ENCODE data around the gene CDKAL1. TPM values are rescaled to one million over a fixed set of nuclear protein-coding genes. Genes with fewer than 3 reads are reported as not detected.

CDKAL1 gene
- total and polyA plus RNA-seq, 10 of the 15 experiments (the other 5 are each of a cell fraction or from before 2014, with no cell fraction given), result 10.7 to 26.9 (median 17.3) TPM

DNA sequence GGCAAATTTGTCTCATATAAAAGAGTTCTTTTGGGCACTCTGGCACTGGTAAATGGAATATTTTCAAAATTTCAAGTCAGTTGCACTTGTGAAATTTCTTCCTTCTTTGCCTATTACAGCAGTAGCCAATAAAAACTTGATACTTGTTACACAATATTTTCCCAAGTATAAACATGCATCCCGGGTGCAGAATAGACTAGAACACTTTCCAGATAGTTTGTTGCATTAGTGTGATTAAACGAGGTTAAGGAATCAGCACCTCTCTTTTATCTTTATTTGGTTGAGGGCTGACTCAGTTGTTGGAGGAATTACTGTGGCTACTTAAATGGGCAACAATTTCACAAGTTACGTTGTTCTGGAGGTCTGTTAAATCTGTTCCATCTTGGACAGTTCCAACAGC, 467.5 kb downstream of the CDKAL1 start (continued):
- TF ChIP-seq SIX5 (IDR thresholded peaks at IDR 0.05; ENCODE audit: low read depth, low read length, severe bottlenecking) (no peak), BACH1 (IDR thresholded peaks at IDR 0.05; ENCODE audit: borderline replicate concordance) (no peak), EZH2 (IDR thresholded peaks at IDR 0.05; ENCODE audit: borderline replicate concordance, control insufficient read depth, low read depth, low read length) (no peak)

DNA sequence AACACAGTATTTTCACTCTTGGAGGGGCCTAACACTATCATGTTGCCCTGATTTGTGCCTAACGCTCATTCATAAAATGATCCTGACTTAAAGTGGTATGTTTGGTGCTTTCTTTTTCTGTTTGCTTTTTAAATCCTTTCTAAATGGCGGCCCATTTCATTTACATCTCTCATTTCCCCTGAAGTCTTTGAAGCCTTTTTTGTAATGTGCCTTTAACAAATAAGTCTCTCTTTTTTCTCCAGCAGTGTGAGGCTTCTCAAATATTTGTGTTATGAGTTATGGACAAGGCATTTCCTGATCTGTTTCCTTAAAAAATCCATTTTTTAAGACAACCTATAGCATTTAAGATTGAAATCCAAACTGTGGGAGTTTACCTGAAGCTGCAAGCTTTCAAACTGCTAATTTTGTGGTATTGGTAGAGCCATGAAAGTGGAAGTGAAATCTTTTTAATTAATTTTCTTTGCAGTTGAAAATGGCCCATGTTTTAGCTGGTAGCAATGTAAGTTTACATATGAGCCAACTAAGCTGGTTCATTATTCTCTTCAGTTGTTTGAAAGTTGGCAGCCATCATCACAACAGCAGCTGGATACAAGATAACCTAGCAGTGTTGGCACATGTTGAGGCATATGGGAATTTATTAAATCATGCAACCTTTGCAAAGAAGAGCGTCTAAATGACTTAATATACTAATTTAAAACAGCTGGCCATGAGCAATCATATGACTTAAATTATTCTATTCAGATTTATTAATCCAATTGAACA, 469.7 kb downstream of the CDKAL1 start:
- POLR2A ChIA-PET, result interaction anchor here (0.6 kb wide), 2 partner anchors 247 to 590 kb away, joined by 4 to 10 read pairs; partner anchors contain the start of gene SOX4
- Histone ChIP-seq H3K4me2 (ENCODE audit: control insufficient read depth, insufficient read depth) (peak overlapping the region; percentile 78), H3K36me3 (ENCODE audit: control insufficient read depth in 2 of 2, insufficient read depth in 2 of 2, low read length in 1 of 2) (no peaks in the 10 kb centered on the region; a peak in 1 of 4 replicates), H3K27ac (ENCODE audit: control insufficient read depth, insufficient read depth) (peak overlapping the region; percentile 83), H4K20me1 (ENCODE audit: control insufficient read depth, insufficient read depth) (no peaks in the 10 kb centered on the region), H3K27me3 (replicated peaks in 1 of 2; ENCODE audit: control insufficient read depth in 2 of 2, insufficient read depth in 2 of 2, low read length in 1 of 2) (no peaks in the 10 kb centered on the region), H3K9me3 (replicated peaks; ENCODE audit: control insufficient read depth, insufficient read depth, low read length) (no peaks in the 10 kb centered on the region; the same call in 2 of the 3 replicates), H3K4me3 (peak overlapping the region; percentile 32; the same call in 1 of the 2 replicates), H3K4me1 (ENCODE audit: control insufficient read depth, insufficient read depth, low read length) (peaks cover 20% of the 10 kb centered on the region), H3K9ac (ENCODE audit: control insufficient read depth, insufficient read depth, low read length) (peak overlapping the region; percentile 53; the same call in 1 of the 2 replicates), H3K79me2 (ENCODE audit: control insufficient read depth, insufficient read depth, low read length) (no peaks in the 10 kb centered on the region), H2AFZ (ENCODE audit: control insufficient read depth, low read depth, low read length) (peak overlapping the region; percentile 59)
- SMC1A ChIA-PET (ENCODE audit: uncharacterized antibody, unreplicated experiment), result interaction anchor here (0.7 to 5.0 kb wide), 24 partner anchors 9 to 316 kb away, joined by 3 to 63 read pairs (median 4); no protein-coding TSS in a partner anchor
- no TSS peak for BruUV-seq (replicated peaks)
- CTCF ChIA-PET, result interaction anchor here (0.7 to 2.6 kb wide), 5 partner anchors 10 to 590 kb away, joined by 3 to 9 read pairs (median 4); no protein-coding TSS in a partner anchor
- RAD21 ChIA-PET (ENCODE audit: unreplicated experiment), result interaction anchor here (0.6 to 5.2 kb wide), 17 partner anchors 19 to 861 kb away, joined by 3 to 40 read pairs (median 5); partner anchors contain the start of gene SOX4
- in situ Hi-C loops (cut with MboI), result no loop called here
- ATAC-seq (peak; percentile 89), DNase-seq (ENCODE audit: low read depth, low spot score) (peak; percentile 72), FAIRE-seq (peak; percentile 35)
- intact Hi-C loops (cut with micrococcal nuclease; ENCODE audit: unreplicated experiment), result loop anchor here (1.0 to 10.0 kb wide), 5 partner anchors 18 to 588 kb away; partner anchors contain the start of gene SOX4
- 33% methylated on average over 3 of the region's 3 CpGs for WGBS (ENCODE audit: insufficient coverage, insufficient replicate concordance, low lambda C conversion rate, missing lambda C conversion rate)
- TF ChIP-seq TCF3 (IDR thresholded peaks at IDR 0.05; ENCODE audit: borderline replicate concordance, insufficient read depth, low read depth, low read length), result no peak
- TF ChIP-seq, protein P1, sequence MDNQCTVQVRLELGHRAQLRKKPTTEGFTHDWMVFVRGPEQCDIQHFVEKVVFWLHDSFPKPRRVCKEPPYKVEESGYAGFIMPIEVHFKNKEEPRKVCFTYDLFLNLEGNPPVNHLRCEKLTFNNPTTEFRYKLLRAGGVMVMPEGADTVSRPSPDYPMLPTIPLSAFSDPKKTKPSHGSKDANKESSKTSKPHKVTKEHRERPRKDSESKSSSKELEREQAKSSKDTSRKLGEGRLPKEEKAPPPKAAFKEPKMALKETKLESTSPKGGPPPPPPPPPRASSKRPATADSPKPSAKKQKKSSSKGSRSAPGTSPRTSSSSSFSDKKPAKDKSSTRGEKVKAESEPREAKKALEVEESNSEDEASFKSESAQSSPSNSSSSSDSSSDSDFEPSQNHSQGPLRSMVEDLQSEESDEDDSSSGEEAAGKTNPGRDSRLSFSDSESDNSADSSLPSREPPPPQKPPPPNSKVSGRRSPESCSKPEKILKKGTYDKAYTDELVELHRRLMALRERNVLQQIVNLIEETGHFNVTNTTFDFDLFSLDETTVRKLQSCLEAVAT (IDR thresholded peaks at IDR 0.05), result peak; percentile 45
- TF ChIP-seq, protein P2, sequence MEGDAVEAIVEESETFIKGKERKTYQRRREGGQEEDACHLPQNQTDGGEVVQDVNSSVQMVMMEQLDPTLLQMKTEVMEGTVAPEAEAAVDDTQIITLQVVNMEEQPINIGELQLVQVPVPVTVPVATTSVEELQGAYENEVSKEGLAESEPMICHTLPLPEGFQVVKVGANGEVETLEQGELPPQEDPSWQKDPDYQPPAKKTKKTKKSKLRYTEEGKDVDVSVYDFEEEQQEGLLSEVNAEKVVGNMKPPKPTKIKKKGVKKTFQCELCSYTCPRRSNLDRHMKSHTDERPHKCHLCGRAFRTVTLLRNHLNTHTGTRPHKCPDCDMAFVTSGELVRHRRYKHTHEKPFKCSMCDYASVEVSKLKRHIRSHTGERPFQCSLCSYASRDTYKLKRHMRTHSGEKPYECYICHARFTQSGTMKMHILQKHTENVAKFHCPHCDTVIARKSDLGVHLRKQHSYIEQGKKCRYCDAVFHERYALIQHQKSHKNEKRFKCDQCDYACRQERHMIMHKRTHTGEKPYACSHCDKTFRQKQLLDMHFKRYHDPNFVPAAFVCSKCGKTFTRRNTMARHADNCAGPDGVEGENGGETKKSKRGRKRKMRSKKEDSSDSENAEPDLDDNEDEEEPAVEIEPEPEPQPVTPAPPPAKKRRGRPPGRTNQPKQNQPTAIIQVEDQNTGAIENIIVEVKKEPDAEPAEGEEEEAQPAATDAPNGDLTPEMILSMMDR (IDR thresholded peaks at IDR 0.05 in 2 of 3, conservative IDR thresholded peaks at IDR 0.05 in 1 of 3; ENCODE audit: control insufficient read depth in 2 of 3, extremely low read depth in 1 of 3, insufficient read depth in 1 of 3, low read depth in 3 of 3, low read length in 3 of 3), result no peak
- TF ChIP-seq, protein P3, sequence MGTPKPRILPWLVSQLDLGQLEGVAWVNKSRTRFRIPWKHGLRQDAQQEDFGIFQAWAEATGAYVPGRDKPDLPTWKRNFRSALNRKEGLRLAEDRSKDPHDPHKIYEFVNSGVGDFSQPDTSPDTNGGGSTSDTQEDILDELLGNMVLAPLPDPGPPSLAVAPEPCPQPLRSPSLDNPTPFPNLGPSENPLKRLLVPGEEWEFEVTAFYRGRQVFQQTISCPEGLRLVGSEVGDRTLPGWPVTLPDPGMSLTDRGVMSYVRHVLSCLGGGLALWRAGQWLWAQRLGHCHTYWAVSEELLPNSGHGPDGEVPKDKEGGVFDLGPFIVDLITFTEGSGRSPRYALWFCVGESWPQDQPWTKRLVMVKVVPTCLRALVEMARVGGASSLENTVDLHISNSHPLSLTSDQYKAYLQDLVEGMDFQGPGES (IDR thresholded peaks at IDR 0.05), result no peak
- TF ChIP-seq IRF4 (IDR thresholded peaks at IDR 0.05; ENCODE audit: low read depth, low read length), result 0 out of 2 replicates have a peak, but pooled peaks have one; percentile 12
- TF ChIP-seq STAT1 (conservative IDR thresholded peaks at IDR 0.05), result no peak
- TF ChIP-seq EGR1 (IDR thresholded peaks at IDR 0.05; ENCODE audit: borderline replicate concordance in 1 of 2, low read depth in 2 of 2, low read length in 2 of 2), result no peak
- TF ChIP-seq, protein P4, sequence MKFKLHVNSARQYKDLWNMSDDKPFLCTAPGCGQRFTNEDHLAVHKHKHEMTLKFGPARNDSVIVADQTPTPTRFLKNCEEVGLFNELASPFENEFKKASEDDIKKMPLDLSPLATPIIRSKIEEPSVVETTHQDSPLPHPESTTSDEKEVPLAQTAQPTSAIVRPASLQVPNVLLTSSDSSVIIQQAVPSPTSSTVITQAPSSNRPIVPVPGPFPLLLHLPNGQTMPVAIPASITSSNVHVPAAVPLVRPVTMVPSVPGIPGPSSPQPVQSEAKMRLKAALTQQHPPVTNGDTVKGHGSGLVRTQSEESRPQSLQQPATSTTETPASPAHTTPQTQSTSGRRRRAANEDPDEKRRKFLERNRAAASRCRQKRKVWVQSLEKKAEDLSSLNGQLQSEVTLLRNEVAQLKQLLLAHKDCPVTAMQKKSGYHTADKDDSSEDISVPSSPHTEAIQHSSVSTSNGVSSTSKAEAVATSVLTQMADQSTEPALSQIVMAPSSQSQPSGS (IDR thresholded peaks at IDR 0.05; ENCODE audit: low read length), result peak; percentile 38; the same call in 1 of the 2 replicates
- TF ChIP-seq MTA3 (IDR thresholded peaks at IDR 0.05; ENCODE audit: borderline replicate concordance, low read length), result no peak
- no peak for TF ChIP-seq TCF7 (IDR thresholded peaks at IDR 0.05; ENCODE audit: borderline replicate concordance)
